Measurements from ENCODE around the gene NABP2. TPM values are rescaled to one million over a fixed set of nuclear protein-coding genes. Genes with fewer than 3 reads are reported as not detected.

NABP2 gene
- total and polyA plus RNA-seq, 2 of the 4 experiments (the other 2 are of a cell fraction) = 29.2 to 37.4 TPM

DNA sequence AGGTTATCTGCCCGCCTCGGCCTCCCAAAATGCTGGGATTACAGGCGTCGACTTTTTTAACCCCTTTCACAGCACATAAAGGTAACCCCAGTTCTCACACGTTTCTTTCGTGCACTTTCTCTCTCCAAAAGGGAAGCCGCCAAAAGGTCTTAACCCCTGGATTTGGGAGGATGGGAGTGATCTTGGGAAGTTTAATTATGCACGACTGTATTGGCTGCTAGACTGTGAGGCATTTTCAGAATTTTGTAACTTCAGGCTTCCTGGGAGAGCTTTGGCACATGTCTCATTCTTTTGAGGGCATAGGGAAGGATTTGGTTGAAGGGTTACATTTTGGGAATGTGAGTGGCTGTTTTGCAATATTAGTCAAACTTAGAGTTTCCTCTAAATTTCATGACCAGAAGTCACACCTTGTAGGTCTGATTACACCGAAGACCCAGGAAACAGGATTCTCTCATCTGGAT, 33.4 kb upstream of the NABP2 start (continued):
- TF ChIP-seq, protein P1, sequence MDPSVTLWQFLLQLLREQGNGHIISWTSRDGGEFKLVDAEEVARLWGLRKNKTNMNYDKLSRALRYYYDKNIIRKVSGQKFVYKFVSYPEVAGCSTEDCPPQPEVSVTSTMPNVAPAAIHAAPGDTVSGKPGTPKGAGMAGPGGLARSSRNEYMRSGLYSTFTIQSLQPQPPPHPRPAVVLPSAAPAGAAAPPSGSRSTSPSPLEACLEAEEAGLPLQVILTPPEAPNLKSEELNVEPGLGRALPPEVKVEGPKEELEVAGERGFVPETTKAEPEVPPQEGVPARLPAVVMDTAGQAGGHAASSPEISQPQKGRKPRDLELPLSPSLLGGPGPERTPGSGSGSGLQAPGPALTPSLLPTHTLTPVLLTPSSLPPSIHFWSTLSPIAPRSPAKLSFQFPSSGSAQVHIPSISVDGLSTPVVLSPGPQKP (IDR thresholded peaks at IDR 0.05; ENCODE audit: borderline replicate concordance, low read depth, low read length) = no peak

DNA sequence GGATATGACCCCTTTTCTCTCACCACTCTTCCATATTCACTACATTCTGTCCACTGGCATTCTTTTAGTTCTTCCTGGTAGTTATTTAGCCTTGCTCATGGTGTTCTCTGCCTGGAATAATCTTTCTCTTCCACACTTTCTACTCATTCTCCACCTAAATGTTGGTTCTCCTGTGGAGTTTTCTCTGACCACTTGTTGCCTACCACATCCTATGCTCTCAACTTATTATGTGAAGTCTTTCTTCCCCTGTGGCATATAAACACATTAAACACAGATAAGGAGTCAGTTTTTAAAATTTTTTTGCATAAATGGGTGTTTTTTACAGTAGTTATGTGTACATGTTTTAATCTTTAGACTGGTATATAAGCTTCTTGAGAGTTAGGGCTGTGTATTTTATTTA, 31.6 kb upstream of the NABP2 start:
- Histone ChIP-seq H2BK15ac (ENCODE audit: low read depth, low read length) (no peak overlapping the region), H3K4me3 (ENCODE audit: insufficient read depth, low read depth, low read length) (no peak overlapping the region)
- POLR2A ChIA-PET (ENCODE audit: unreplicated experiment) = no interaction called here

More for the DNA sequence above, 31.6 kb upstream of the NABP2 start:
- in situ Hi-C loops (cut with MboI; ENCODE audit: low sequenced_read_pairs) (no loop called here), dilution Hi-C loops (cut with HindIII; ENCODE audit: low sequenced_read_pairs, unreplicated experiment) (no loop called here), intact Hi-C loops (cut with micrococcal nuclease) (loop anchor here (2.0 kb wide), 1 partner anchor 272 kb away; no protein-coding TSS in a partner anchor)
- no peaks in the 10 kb centered on the region for H3K9me3 ChIP-seq (ENCODE audit: control insufficient read depth, insufficient read depth, low read length)
- H3K14ac ChIP-seq (replicated peaks; ENCODE audit: low read depth, low read length) = no peak overlapping the region
- CTCF ChIA-PET = interaction anchor here (0.9 to 1.0 kb wide), 2 partner anchors 29 to 31 kb away, joined by 3 to 7 read pairs; partner anchors contain the start of gene RNF41
- ATAC-seq (ENCODE audit: low read depth) (no peak), DNase-seq (no peak)
- no TSS peak for BruUV-seq (replicated peaks)
- H2BK120ac ChIP-seq (ENCODE audit: low read depth, low read length) = no peak overlapping the region
- no peak overlapping the region for H4K5ac ChIP-seq (ENCODE audit: low read depth, low read length)
- H2BK20ac ChIP-seq (ENCODE audit: low read depth, low read length) = no peak overlapping the region
- no peak overlapping the region for H4K91ac ChIP-seq (ENCODE audit: insufficient read depth, low read depth, low read length)
- peaks cover 8% of the 10 kb centered on the region; the same call in 1 of the 2 replicates for H3K9me1 ChIP-seq (ENCODE audit: insufficient read depth, low read length)
- H3K9ac ChIP-seq (ENCODE audit: low read depth, low read length) = no peak overlapping the region
- peaks cover 9 to 13% of the 10 kb centered on the region in 2 experiments; a peak in 3 of 4 replicates for H3K79me1 ChIP-seq (ENCODE audit: low read depth in 1 of 2, low read length in 2 of 2)
- H3K36me3 ChIP-seq (ENCODE audit: control insufficient read depth, insufficient read depth, low read length) = no peaks in the 10 kb centered on the region
- H3K56ac ChIP-seq (ENCODE audit: extremely low read depth, insufficient read depth, low read length) = no peak overlapping the region
- H3K18ac ChIP-seq (ENCODE audit: low read depth, low read length) = no peak overlapping the region
- H3K27ac ChIP-seq (ENCODE audit: insufficient read depth, low read length) = no peak overlapping the region
- no peak overlapping the region for H3K4me2 ChIP-seq (ENCODE audit: low read depth, low read length)
- no peak overlapping the region for H4K8ac ChIP-seq (ENCODE audit: low read depth in 2 of 2, low read length in 2 of 2)
- H3K23ac ChIP-seq (ENCODE audit: low read depth, low read length) = no peak overlapping the region
- H3K4ac ChIP-seq (ENCODE audit: low read depth, low read length) = no peak overlapping the region
- no peak overlapping the region for H2AK5ac ChIP-seq (ENCODE audit: low read depth, low read length)
- peaks cover 11% of the 10 kb centered on the region; the same call in 1 of the 2 replicates for H4K20me1 ChIP-seq (ENCODE audit: insufficient read depth, low read length)
- H2AFZ ChIP-seq (replicated peaks; ENCODE audit: low read length, poor library complexity) = no peak overlapping the region
- no peak for TF ChIP-seq MAZ (IDR thresholded peaks at IDR 0.05; ENCODE audit: borderline replicate concordance, low read depth, low read length)
- no peak for TF ChIP-seq POLR2A (IDR thresholded peaks at IDR 0.05; ENCODE audit: low read depth, low read length)
- TF ChIP-seq FOS (IDR thresholded peaks at IDR 0.05; ENCODE audit: low read depth, low read length) = no peak
- no peak for TF ChIP-seq SMC3 (IDR thresholded peaks at IDR 0.05; ENCODE audit: low read depth, low read length)
- TF ChIP-seq RAD21 (IDR thresholded peaks at IDR 0.05; ENCODE audit: low read length) = no peak
- TF ChIP-seq CHD1 (IDR thresholded peaks at IDR 0.05; ENCODE audit: low read depth, low read length) = no peak
- no peak for TF ChIP-seq MAFK (IDR thresholded peaks at IDR 0.05; ENCODE audit: low read depth, low read length)
- TF ChIP-seq, protein P2, sequence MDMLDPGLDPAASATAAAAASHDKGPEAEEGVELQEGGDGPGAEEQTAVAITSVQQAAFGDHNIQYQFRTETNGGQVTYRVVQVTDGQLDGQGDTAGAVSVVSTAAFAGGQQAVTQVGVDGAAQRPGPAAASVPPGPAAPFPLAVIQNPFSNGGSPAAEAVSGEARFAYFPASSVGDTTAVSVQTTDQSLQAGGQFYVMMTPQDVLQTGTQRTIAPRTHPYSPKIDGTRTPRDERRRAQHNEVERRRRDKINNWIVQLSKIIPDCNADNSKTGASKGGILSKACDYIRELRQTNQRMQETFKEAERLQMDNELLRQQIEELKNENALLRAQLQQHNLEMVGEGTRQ (IDR thresholded peaks at IDR 0.05; ENCODE audit: low read depth, low read length) = no peak
- no peak for TF ChIP-seq CEBPB (IDR thresholded peaks at IDR 0.05; ENCODE audit: low read depth, low read length)
- TF ChIP-seq RCOR1 (IDR thresholded peaks at IDR 0.05; ENCODE audit: insufficient replicate concordance, low read length) = no peak
- H3K4me1 ChIP-seq (ENCODE audit: control insufficient read depth, insufficient read depth, low read length) = peaks cover 7% of the 10 kb centered on the region
- no peaks in the 10 kb centered on the region for H3K27me3 ChIP-seq (ENCODE audit: control insufficient read depth, insufficient read depth, low read length)
- no peak overlapping the region for H2BK5ac ChIP-seq (ENCODE audit: low read depth, low read length, poor library complexity, severe bottlenecking)
- no peak overlapping the region for H2AK9ac ChIP-seq (replicated peaks; ENCODE audit: low read depth, low read length, poor library complexity)
